ENCODE results near the gene MMADHC. TPM values are rescaled to one million over a fixed set of nuclear protein-coding genes. Genes with fewer than 3 reads are reported as not detected.

The MMADHC gene
- total RNA-seq, 1 donor from 2014 or later = 150 TPM

GRCh38 chr2:149534674-149535073 lies 52.9 kb downstream of the MMADHC start:
- H3K9me3 ChIP-seq (ENCODE audit: control insufficient read depth in 3 of 3, low read length in 3 of 3) = no peaks in the 10 kb centered on the region
- H3K27me3 ChIP-seq (ENCODE audit: control insufficient read depth in 3 of 3, insufficient read depth in 3 of 3, low read length in 3 of 3) = peaks cover 0 to 2% (median 0%) of the 10 kb centered on the region in 3 donors
- no peak overlapping the region for H3K9ac ChIP-seq (ENCODE audit: low read depth in 1 of 3, low read length in 3 of 3)
- H3K4me1 ChIP-seq (ENCODE audit: control insufficient read depth in 3 of 3, insufficient read depth in 3 of 3, low read length in 3 of 3) = no peaks in the 10 kb centered on the region
- H3K36me3 ChIP-seq (ENCODE audit: control insufficient read depth in 3 of 3, insufficient read depth in 3 of 3, low read length in 3 of 3) = no peaks in the 10 kb centered on the region
- H3K4me3 ChIP-seq (ENCODE audit: low read length in 3 of 3) = no peak overlapping the region
- no peak overlapping the region for H3K27ac ChIP-seq (ENCODE audit: low read depth, low read length)

DNA sequence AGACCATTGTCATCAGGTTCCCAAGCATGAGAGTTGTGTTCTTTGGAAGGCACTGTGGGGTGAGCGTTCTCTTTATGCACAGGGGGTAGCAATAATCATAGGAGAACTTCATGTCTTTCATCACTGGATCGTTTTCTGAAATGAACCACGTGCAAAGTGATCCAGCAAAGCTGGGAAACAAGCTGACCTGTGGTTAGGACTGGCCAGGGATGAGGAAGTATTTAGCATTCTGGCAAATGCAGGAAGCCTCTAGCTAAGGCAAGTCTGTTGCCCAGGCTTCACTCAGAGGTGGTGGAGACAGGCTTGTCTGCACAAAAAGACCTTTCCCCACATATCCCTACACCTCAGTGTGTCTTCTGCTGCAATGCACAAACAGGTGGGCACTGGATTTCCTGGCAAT lies 58.6 kb downstream of the MMADHC start:
- H3K36me3 ChIP-seq (ENCODE audit: control insufficient read depth in 3 of 3, insufficient read depth in 3 of 3, low read length in 3 of 3) = no peaks in the 10 kb centered on the region
- no peaks in the 10 kb centered on the region for H3K9me3 ChIP-seq (ENCODE audit: control insufficient read depth in 3 of 3, low read length in 3 of 3)
- no peak overlapping the region for H3K9ac ChIP-seq (ENCODE audit: low read depth in 1 of 3, low read length in 3 of 3)
- no peak overlapping the region for H3K4me3 ChIP-seq (ENCODE audit: low read length in 3 of 3)
- H3K4me1 ChIP-seq (ENCODE audit: control insufficient read depth in 3 of 3, insufficient read depth in 3 of 3, low read length in 3 of 3) = no peaks in the 10 kb centered on the region
- peaks cover 0 to 2% (median 0%) of the 10 kb centered on the region in 3 donors for H3K27me3 ChIP-seq (ENCODE audit: control insufficient read depth in 3 of 3, insufficient read depth in 3 of 3, low read length in 3 of 3)
- H3K27ac ChIP-seq (ENCODE audit: low read depth, low read length) = no peak overlapping the region

DNA sequence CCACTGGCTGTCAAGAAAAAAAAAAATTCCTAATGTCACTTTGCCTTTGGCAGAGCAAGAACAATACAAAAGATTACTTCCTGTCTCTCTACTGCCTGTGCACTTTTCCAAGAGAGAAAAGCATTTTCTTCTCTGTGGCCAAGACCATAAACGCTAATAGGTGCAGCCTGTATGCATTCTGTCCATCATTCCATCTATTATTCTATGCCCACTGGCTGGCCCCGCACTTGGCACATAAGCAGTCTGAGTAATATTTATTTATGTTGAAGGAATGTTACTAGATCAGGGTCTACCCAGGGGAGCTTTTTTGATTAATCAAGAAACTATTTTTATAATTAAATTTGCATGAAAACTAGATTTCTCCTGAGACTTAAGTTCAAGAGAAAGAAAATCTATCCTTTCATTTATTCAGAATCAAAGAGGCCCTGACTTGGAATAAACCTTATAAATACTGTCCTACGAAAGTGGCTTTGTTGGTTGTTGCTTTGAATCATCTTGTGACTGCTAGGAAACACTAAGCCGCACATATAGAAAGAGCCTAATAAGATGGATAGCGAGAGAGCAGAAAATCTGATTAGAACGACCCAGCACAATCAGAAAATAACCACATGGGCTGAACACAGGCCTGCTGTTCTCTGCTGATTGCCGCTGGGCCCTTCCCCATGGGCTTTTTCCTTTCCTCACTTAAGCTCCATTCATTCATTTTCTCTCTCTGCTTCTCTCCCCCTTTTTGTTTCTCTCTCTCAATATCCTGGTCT lies 59.4 kb downstream of the MMADHC start:
- H3K27me3 ChIP-seq (ENCODE audit: control insufficient read depth in 3 of 3, insufficient read depth in 3 of 3, low read length in 3 of 3) = peaks cover 0 to 2% (median 0%) of the 10 kb centered on the region in 3 donors
- H3K4me3 ChIP-seq (ENCODE audit: low read length in 3 of 3) = no peak overlapping the region
- H3K9ac ChIP-seq (ENCODE audit: low read depth in 1 of 3, low read length in 3 of 3) = no peak overlapping the region
- no peaks in the 10 kb centered on the region for H3K36me3 ChIP-seq (ENCODE audit: control insufficient read depth in 3 of 3, insufficient read depth in 3 of 3, low read length in 3 of 3)
- H3K4me1 ChIP-seq (ENCODE audit: control insufficient read depth in 3 of 3, insufficient read depth in 3 of 3, low read length in 3 of 3) = no peaks in the 10 kb centered on the region
- H3K27ac ChIP-seq (ENCODE audit: low read depth, low read length) = no peak overlapping the region
- H3K9me3 ChIP-seq (ENCODE audit: control insufficient read depth in 3 of 3, low read length in 3 of 3) = no peaks in the 10 kb centered on the region

DNA sequence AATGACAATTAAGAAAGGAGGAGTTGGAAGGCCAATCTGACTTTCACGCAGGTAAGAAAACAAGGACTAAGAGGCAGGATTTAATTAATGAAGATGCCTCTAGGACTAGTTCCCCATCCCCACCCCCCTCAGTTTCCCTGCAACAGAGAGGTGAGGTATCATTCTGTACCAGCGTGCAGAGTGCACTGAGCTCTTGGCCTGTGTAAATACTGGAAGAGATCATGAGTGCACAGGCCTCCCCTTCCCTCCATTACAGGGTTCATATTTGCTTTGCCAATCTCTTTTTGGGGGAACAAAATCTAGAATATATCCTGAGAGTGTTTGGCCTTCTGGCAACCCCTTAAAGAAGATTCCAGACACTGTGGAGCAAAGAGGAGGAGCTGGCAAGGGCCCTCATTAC lies 60.9 kb downstream of the MMADHC start:
- no peaks in the 10 kb centered on the region for H3K27me3 ChIP-seq (ENCODE audit: control insufficient read depth in 3 of 3, insufficient read depth in 3 of 3, low read length in 3 of 3)
- H3K4me3 ChIP-seq (ENCODE audit: low read length in 3 of 3) = no peak overlapping the region
- H3K4me1 ChIP-seq (ENCODE audit: control insufficient read depth in 3 of 3, insufficient read depth in 3 of 3, low read length in 3 of 3) = no peaks in the 10 kb centered on the region
- H3K9ac ChIP-seq (ENCODE audit: low read depth in 1 of 3, low read length in 3 of 3) = no peak overlapping the region
- no peaks in the 10 kb centered on the region for H3K9me3 ChIP-seq (ENCODE audit: control insufficient read depth in 3 of 3, low read length in 3 of 3)
- H3K36me3 ChIP-seq (ENCODE audit: control insufficient read depth in 3 of 3, insufficient read depth in 3 of 3, low read length in 3 of 3) = no peaks in the 10 kb centered on the region
- no peak overlapping the region for H3K27ac ChIP-seq (ENCODE audit: low read depth, low read length)

GRCh38 chr2:149525323-149525722 lies 62.3 kb downstream of the MMADHC start:
- Histone ChIP-seq H3K9ac (ENCODE audit: low read depth in 1 of 3, low read length in 3 of 3) (no peak overlapping the region), H3K4me3 (ENCODE audit: low read length in 3 of 3) (no peak overlapping the region), H3K36me3 (ENCODE audit: control insufficient read depth in 3 of 3, insufficient read depth in 3 of 3, low read length in 3 of 3) (no peaks in the 10 kb centered on the region), H3K9me3 (ENCODE audit: control insufficient read depth in 3 of 3, low read length in 3 of 3) (peaks cover 0 to 2% (median 0%) of the 10 kb centered on the region in 3 donors), H3K27me3 (ENCODE audit: control insufficient read depth in 3 of 3, insufficient read depth in 3 of 3, low read length in 3 of 3) (no peaks in the 10 kb centered on the region), H3K4me1 (ENCODE audit: control insufficient read depth in 3 of 3, insufficient read depth in 3 of 3, low read length in 3 of 3) (no peaks in the 10 kb centered on the region), H3K27ac (ENCODE audit: low read depth, low read length) (no peak overlapping the region)

Small RNAs within 50 kb of the gene (small RNA-seq; reads per million reads assigned to genes)
- not detected for gene RNU6-601P
